GM19452 (cell line): Measurements from ENCODE around the gene BCL2.
"Not testable (repeated sequence)": the region's sequence is repeated elsewhere in the genome, so short reads cannot be mapped to it uniquely, and the experiment has no call there.

Source experiments
- ATAC-seq: cut with Tn5 transposase; IDR thresholded peaks from one replicate; pipeline ENCODE4 v1.9.1; 2021; ENCODE audit not compliant: unreplicated experiment

Gene BCL2

GRCh38 chr18:63206433-63207142 lies 113.0 kb downstream of the BCL2 start:
- ATAC-seq: no peak

DNA sequence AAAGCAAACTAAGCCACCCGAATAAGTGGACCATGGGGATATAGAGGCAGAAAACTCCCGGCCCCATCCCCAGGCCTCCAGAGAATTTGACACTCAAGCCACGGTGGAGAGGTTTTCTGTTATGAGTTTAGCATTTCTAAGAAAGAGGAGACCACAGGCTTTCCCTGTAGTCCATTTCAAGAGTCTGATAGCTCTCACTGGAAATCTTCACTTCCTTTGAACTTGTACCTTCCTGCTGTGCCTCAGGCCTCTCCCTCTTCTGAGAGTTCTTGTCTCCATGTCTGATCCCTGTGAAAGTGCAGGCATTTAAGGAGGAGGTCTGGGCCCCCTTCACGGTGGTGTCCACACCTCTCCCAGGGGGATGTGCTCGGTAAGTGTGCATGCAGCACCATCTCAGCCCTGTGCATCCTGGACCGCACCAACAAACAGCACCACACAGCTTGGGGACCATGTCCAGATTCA lies 113.7 kb downstream of the BCL2 start:
- no peak for ATAC-seq

- ATAC-seq: no peak
Observed at GRCh38 chr18:63203497-63203896, 116.1 kb downstream of the BCL2 start.

- ATAC-seq: no peak
Observed at GRCh38 chr18:63202828-63203227, 116.7 kb downstream of the BCL2 start.

GRCh38 chr18:63201456-63201855 lies 118.1 kb downstream of the BCL2 start:
- not testable (repeated sequence) for ATAC-seq

- ATAC-seq: no peak
Observed at GRCh38 chr18:63199743-63200241, 119.8 kb downstream of the BCL2 start.

DNA sequence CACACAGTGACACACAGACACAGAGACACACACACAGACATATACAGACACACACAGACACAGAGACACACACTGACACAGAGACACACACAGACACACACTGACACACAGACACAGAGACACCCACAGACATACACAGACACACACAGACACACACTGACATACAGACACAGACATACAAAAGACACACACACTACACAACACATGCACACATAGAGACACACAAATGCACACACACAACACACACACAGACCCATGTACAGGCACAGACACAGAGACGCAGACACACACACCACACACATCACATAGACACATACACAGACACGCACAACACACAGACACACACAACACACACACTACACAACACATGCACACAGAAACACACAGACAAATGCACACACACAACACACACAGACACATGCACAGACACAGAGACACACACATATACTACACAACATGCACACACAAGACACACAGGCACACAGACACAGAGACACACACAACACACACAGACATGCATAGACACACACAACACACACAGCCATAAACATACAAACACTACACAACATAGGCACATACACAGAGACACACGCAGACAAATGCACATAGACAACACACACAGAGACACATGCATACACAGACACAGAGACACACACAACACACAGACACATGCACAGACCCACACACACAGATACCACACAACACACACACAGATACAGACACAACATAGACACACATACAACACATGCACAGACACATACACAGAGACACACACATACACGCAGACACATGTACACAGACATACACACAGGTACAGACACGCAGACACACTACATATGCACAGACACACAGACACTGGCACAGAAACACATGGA lies 120.5 kb downstream of the BCL2 start:
- no peak for ATAC-seq

- ATAC-seq: no peak
Observed at GRCh38 chr18:63198098-63198760, 121.3 kb downstream of the BCL2 start.

DNA sequence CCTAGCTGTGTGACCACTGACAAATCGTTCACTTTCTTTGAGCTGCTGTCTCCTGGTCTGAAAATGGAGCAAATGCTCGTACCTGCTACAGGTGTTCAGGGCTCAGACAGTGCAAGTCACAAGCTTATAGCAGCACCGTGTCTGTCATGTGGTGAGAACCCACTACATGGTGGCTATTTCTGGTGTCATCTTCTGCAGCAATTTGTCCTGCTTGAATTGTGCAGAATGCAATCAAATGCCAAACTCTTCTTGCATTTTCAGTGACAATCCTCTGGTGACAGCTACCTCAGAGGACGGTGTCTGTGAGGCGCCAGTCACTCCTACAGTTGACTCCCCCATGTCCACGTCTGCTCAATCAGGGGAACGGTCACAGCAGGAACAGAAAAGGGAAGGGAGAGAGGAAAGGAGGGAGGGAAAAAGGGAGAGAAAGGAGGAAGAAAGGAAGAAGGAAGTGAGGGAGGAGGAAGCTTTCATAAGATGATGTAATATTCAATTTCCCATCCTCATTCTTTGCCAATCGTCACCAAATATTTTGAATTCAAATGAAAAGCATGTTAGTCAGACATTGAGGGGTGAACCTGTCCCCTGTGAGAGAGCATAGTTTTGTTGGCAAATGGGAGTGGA lies 122.2 kb downstream of the BCL2 start:
- no peak for ATAC-seq

DNA sequence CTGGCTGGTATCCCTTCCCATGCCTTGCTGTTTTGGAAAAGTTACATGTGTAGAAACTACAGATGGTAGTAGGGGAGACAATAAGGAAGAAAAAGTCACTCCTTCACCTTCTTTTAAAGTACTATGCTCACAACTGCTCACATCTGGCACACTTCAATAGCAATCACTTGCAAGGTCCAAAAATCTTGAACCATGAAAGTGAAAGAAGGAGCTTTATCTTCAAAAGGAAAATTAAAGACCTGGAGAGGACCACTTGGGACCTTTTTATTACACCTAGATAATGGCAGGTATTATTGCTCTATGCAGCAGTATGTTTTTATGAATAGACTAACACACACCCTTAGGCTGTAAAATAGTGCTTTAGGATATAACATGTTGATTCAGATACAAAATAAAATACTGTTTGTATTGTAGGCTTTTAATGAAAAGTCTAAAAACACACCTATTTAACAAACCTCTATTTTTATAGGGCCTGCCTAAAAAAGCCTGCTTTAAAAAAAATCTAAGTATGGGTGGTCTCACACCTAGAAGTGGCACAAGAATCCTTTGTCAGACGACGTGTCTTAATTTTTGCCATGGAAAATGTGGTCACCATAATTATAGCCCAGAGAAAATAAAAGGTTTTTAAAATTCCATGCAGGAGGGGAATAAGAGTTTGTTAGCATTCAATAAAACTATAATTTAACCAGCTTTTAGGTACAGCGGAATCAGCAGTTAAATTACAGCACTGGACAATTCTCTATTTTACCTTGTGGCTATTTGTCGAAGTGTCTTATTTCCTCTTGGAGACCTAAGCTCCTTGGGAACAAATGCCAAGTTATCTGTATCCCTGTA lies 124.0 kb downstream of the BCL2 start:
- ATAC-seq: no peak

- peak; percentile 66 for ATAC-seq
Observed at GRCh38 chr18:63192885-63193349, 126.7 kb downstream of the BCL2 start.

DNA sequence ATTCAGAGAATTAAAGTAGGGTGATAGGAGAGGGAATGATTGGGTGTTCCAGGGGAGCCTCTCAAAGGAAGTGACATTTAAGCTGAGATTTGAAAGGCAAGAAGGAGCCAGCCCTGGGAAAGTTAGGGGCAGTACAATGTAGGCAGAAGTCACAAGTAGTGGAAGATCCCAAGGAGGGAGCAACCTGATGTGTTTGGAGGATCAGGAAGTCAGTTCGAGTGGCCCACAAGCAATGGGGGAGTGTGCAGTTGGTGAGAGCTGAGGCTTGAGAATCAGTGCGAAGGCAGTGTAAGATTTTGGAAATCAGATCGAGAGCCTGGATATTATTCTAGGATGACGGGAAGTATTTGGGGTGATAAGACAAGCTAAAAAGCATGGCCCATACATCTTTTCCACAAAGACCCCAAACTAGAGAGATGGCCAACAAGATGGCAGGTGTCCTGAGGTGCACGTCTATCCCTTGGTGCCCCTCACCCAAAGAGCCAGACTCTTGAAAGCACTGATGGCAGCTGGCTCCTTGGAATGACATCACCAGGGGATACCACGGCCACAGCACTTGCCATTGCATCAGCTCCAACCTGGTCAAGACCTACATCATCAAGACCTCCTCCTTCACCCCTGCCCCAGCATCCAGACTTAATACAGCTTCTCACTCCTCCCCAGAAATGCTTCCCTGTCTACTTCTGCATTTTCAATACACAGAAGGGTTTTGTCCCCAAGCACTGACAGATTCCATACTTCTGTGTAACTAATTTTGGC lies 127.3 kb downstream of the BCL2 start:
- peak; percentile 49 for ATAC-seq

DNA sequence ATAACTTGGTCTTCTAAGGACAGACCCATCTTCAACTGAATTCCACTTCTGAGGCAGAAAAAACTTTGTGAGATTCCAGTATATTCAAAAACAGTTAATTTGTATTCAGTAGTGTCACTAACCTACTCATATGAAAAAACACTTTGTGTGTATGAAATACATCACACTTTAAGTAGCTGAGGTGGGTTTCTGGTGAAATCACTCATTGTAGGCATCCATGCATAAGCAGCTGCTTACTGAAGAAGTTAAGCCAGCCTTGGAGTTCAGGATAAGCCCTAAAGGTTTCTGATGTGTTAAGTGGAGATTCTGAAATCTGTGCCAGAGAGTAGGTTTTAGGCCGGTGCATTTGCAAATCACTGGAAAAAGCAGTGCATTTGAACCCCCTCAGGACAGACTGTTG lies 128.2 kb downstream of the BCL2 start:
- no peak for ATAC-seq

GRCh38 chr18:63190838-63191237 lies 128.7 kb downstream of the BCL2 start:
- not testable (repeated sequence) for ATAC-seq

- no peak for ATAC-seq
Observed at GRCh38 chr18:63189817-63190216, 129.8 kb downstream of the BCL2 start.

GRCh38 chr18:63189041-63189440 lies 130.5 kb downstream of the BCL2 start:
- ATAC-seq: no peak

GRCh38 chr18:63187791-63188460 lies 131.6 kb downstream of the BCL2 start:
- no peak for ATAC-seq

DNA sequence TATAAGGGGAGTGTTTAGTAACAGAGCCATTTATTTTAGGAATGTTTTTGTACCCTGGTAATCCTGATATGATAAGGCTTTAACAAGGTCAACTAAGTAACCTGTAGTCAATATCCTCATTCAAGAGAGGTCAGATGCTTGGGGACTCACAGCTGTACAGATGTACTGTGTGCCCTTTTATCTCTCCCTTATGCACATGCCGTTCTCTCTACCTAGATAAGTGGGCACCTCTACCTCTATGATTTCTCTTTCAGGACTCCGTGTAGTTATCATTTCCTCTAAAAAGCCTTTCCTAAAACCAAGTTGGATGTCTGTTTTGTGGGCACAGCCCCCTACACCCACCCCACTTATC lies 132.4 kb downstream of the BCL2 start:
- no peak for ATAC-seq
